HG03571 (cell line): ENCODE results near the gene ADRM1.

ENCODE experiments used
- ATAC-seq: cut with Tn5 transposase; IDR thresholded peaks from one replicate; pipeline ENCODE4 v1.9.1; 2021; ENCODE audit not compliant: unreplicated experiment

ADRM1 gene

GRCh38 chr20:62296724-62297448 lies 5.9 kb upstream of the ADRM1 start:
- no peak for ATAC-seq

- ATAC-seq, result no peak
Measured at GRCh38 chr20:62297449-62298227, 5.2 kb upstream of the ADRM1 start.

- ATAC-seq, result no peak
Measured at GRCh38 chr20:62298577-62299249, 4.1 kb upstream of the ADRM1 start.

- no peak for ATAC-seq
Measured at GRCh38 chr20:62299666-62300236, 3.0 kb upstream of the ADRM1 start.

- ATAC-seq, result no peak
Measured at GRCh38 chr20:62300319-62300718, 2.5 kb upstream of the ADRM1 start.

GRCh38 chr20:62301111-62301668 lies 1.6 kb upstream of the ADRM1 start:
- no peak for ATAC-seq

GRCh38 chr20:62301773-62302340 lies 940 bp upstream of the ADRM1 start:
- peak; percentile 29 for ATAC-seq

- no peak for ATAC-seq
Measured at GRCh38 chr20:62303062-62303339, 204 bp downstream of the ADRM1 start.

GRCh38 chr20:62303340-62304226 lies 786 bp downstream of the ADRM1 start:
- peak; percentile 13 for ATAC-seq

GRCh38 chr20:62304331-62305148 lies 1.7 kb downstream of the ADRM1 start:
- ATAC-seq, result no peak

- no peak for ATAC-seq
Measured at GRCh38 chr20:62305149-62305764, 2.5 kb downstream of the ADRM1 start.

- no peak for ATAC-seq
Measured at GRCh38 chr20:62305765-62306413, 3.1 kb downstream of the ADRM1 start.

GRCh38 chr20:62306414-62307187 lies 3.8 kb downstream of the ADRM1 start:
- ATAC-seq, result no peak

GRCh38 chr20:62307226-62308101 lies 4.7 kb downstream of the ADRM1 start:
- no peak for ATAC-seq

- no peak for ATAC-seq
Measured at GRCh38 chr20:62308102-62308822, 5.5 kb downstream of the ADRM1 start.
